Amniotic stem cell (primary cell): ENCODE data around the gene UGT2B11.
"Not testable (repeated sequence)": the region's sequence is repeated elsewhere in the genome, so short reads cannot be mapped to it uniquely, and the experiment has no call there.

ENCODE experiments used
- DNase-seq: peaks from one replicate; lab custom pipeline; 2025; lab: John Stamatoyannopoulos, UW

Gene UGT2B11

GRCh38 chr4:69214716-69215115, at the start of gene UGT2B11:
TSS of gene UGT2B11 (minus strand) at chr4:69214748. CDS start at chr4:69214722, 26 bp downstream.
- no peak for DNase-seq

- DNase-seq = not testable (repeated sequence)
These were observed 38.7 kb upstream of the UGT2B11 start for GRCh38 chr4:69253147-69253772.

- DNase-seq = not testable (repeated sequence)
These were observed 36.3 kb upstream of the UGT2B11 start for GRCh38 chr4:69250884-69251283.

GRCh38 chr4:69242562-69243240, 28.2 kb upstream of the UGT2B11 start:
- not testable (repeated sequence) for DNase-seq

GRCh38 chr4:69241746-69242145, 27.2 kb upstream of the UGT2B11 start:
- DNase-seq = not testable (repeated sequence)

GRCh38 chr4:69240787-69241186, 26.2 kb upstream of the UGT2B11 start:
- DNase-seq = not testable (repeated sequence)

GRCh38 chr4:69239557-69240168, 25.1 kb upstream of the UGT2B11 start:
- DNase-seq = no peak

GRCh38 chr4:69239092-69239491, 24.5 kb upstream of the UGT2B11 start:
- no peak for DNase-seq

GRCh38 chr4:69224891-69225290, 10.3 kb upstream of the UGT2B11 start:
- no peak for DNase-seq

- not testable (repeated sequence) for DNase-seq
These were observed 8.7 kb upstream of the UGT2B11 start for GRCh38 chr4:69223277-69223676.

GRCh38 chr4:69218491-69218890, 3.9 kb upstream of the UGT2B11 start:
- not testable (repeated sequence) for DNase-seq

GRCh38 chr4:69210911-69211310, 3.6 kb downstream of the UGT2B11 start:
- DNase-seq = no peak

- not testable (repeated sequence) for DNase-seq
These were observed 16.0 kb downstream of the UGT2B11 start for GRCh38 chr4:69198506-69198905.

- DNase-seq = no peak
These were observed 18.2 kb downstream of the UGT2B11 start for GRCh38 chr4:69196209-69196965.

GRCh38 chr4:69194166-69194565, 20.4 kb downstream of the UGT2B11 start:
- no peak for DNase-seq

- DNase-seq = not testable (repeated sequence)
These were observed 22.6 kb downstream of the UGT2B11 start for GRCh38 chr4:69191905-69192304.

- DNase-seq = not testable (repeated sequence)
These were observed 23.9 kb downstream of the UGT2B11 start for GRCh38 chr4:69190621-69191020.

- not testable (repeated sequence) for DNase-seq
These were observed 32.9 kb downstream of the UGT2B11 start for GRCh38 chr4:69181519-69182169.

- DNase-seq = not testable (repeated sequence)
These were observed 34.7 kb downstream of the UGT2B11 start for GRCh38 chr4:69179817-69180216.

- not testable (repeated sequence) for DNase-seq
These were observed 35.8 kb downstream of the UGT2B11 start for GRCh38 chr4:69178751-69179205.
